ENCODE results near the gene MID1.

Gene MID1

GRCh38 chrX:10483191-10483831 is 137.1 kb downstream of the MID1 start:
- no peak for DNase-seq

- DNase-seq = no peak
Observed at GRCh38 chrX:10482708-10483107, 137.7 kb downstream of the MID1 start.

GRCh38 chrX:10482261-10482660 is 138.1 kb downstream of the MID1 start:
- DNase-seq = peak; percentile 29

DNA sequence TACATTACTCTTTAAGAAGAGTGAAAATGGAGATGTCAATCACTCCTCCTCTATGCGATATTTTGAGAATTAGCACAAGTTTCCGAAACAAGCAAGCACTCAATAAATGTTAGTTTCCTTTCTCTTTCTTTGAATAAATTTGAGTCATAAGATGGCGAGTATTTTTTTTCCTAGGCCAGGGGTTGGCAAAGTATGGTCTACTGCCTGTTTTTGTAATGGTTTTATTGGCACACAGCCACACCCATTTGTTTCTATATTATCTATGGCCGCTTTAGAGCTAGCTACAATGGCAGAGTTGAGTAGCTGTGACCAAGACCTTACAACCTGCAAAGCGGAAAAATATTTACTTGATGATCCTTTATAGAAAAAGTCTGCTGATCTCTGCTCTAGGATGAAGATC is 139.5 kb downstream of the MID1 start:
- no peak for DNase-seq

DNA sequence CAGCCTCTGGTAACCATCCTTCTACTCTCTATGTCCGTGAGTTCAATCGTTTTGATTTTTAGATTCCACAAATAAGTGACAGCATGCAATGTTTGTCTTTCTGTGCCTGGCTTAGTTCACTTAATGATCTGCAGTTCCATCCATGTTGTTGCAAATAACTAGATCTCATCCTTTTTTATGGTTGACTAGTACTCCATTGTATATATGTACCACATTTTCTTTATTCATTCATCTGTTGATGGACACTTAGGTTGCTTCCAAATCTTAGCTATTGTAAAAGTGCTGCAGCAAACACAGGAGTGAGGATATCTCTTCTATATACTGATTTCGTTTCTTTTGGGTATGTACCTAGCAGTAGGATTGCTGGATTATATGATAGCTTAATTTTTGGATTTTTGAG is 140.9 kb downstream of the MID1 start:
- DNase-seq = no peak

DNA sequence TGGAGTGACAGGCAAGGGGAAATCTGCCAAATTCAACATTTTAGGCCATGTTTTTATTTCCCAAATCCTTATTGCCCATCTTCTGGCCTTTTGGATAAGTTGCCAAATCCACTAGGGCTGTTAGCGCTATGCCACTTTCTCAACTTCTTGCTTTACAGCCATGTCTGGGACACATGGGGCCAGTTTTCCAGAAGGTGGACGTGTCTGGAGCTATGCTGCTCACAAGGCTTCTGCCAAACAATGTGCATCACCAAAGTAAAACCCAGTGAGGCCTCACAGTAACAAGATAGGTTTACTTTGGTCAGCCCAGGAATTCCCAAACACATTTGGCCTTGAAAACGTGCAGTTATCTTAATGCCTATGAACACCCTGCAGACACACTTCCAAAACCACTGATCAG is 142.9 kb downstream of the MID1 start:
- DNase-seq = no peak

DNA sequence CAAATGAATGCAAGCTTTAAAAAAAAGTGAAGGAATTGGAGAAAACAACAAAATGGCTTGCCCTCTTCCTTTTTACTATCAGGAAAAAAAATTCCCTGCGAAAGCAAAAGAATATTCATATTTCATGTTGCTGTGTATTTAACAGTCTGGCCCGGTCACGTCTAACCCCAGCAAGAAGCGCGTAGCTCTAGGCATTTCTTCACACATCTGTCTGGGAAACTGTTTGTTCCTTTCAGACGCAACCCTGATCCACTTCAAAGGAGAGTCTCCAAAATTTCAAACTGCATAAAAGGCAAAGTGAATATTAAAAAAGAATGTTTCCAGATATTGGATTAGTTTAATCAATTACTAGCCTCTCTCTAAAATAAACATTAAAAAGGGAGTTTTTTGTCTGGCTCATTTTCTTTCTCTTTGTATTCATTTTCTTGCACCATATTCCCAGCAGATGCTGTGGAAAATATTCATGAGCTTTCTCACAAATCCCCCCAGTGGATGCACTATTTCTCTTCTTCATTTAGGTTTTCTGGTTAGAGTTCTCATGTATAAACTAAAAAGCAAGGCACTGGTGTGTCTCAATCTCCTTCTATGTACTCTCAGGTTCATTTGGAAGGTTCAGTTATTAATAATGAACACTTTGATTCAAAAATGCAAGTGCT is 145.3 kb downstream of the MID1 start:
- DNase-seq = no peak

DNA sequence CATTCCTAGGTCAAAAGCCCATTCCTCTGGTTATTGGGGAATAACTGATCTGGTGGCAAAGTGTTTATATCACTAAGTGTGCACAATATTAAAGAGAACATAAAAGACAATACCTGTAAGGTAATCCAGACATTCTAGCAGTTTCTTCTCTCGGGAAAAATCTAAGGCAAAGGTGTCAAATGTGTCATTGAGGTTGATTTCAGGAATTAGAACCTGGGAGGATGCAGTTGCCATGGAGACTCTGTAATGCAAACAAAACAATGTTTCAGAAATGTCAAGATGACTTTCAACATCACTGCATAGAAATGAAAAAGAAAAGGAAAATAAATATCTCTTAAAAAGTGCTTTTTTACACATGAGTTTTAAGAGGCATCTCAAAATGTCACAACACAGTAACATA is 145.9 kb downstream of the MID1 start:
- DNase-seq = no peak

DNA sequence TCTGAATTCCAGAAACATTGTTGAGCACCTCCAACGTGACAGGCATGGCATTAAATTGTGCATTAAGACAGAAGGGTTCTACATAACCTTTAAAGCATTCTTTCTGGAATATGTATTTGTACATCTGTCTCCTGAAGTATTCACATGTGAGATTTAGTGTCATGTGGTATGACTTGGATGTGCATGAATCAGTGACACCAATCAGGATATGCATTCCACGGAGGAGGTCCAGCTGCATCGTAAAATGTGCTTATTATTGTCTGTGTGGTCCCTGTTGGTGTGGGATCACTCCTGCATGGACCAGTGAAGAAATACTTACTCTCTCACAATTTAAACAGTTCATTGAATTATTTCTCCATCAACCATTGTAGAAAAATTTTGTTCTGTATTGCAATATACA is 149.0 kb downstream of the MID1 start:
- DNase-seq = no peak

GRCh38 chrX:10470009-10470408 is 150.4 kb downstream of the MID1 start:
- DNase-seq = no peak

GRCh38 chrX:10467793-10468192 is 152.6 kb downstream of the MID1 start:
- DNase-seq = no peak

- no peak for DNase-seq
Observed at GRCh38 chrX:10465254-10465653, 155.1 kb downstream of the MID1 start.

DNA sequence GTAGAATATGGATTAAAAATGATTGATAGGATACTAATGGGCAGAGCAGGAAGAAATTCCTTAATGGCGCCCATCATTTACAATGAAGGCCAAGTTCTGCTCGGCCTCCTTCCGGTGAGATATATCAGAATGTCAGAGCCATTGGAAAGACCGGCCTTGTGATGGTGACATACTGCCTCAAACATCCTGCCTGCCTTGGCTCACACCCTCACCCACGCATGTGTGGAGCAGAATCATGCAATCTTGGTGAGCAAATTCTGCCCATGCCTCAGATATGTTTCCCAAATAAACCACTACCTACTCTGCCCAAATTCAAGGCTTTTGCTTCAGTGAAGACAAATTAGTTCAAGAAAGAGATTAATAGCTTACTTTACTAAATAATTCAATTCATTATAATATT is 163.3 kb downstream of the MID1 start:
- no peak for DNase-seq

GRCh38 chrX:10453945-10454344 is 166.4 kb downstream of the MID1 start:
- no peak for DNase-seq

- no peak for DNase-seq
Observed at GRCh38 chrX:10450959-10451355, 169.4 kb downstream of the MID1 start.

GRCh38 chrX:10450229-10450958 is 170.0 kb downstream of the MID1 start:
- no peak for DNase-seq

GRCh38 chrX:10447564-10448214 is 172.7 kb downstream of the MID1 start:
- DNase-seq = no peak

DNA sequence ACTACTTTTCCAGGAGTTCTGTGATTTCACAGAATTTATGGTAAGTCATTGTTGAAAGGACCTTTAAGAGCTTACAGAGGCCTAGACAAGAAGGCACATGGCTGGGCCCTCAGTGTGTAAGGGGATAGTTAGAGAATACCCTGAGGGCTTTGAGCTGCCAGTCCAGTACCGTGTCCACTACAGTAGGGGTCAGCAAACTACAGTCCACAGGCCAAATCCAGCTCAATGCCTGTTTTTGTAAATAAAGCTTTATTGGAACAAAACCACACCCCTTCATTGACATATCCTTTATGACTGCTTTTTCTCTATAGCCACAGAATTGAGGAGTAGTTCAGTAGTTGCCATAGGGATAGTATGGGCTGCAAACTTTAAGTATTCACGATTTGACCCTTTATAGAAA is 176.2 kb downstream of the MID1 start:
- no peak for DNase-seq

GRCh38 chrX:10441464-10441863 is 178.9 kb downstream of the MID1 start:
- DNase-seq = no peak

GRCh38 chrX:10433296-10433965 is 187.0 kb downstream of the MID1 start:
- DNase-seq = no peak

DNA sequence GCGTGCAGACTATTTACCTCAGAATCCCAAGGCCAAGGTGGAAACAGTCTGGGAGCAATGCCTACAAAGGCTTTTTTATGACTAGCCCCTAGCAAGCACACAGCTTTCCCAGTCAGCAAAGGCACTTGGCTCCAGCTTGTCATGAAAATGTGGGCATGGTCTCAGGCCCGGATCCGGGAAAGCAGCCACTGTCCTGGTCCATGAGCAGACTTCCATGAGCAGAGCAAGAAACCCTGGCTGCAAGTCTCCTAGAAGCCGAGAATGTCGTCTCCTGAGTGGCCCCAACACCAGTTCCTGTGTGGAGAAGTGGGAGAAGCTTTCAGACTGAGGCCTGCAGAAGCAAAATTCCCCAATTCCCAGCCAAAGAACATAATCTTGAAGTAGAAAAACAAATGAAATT is 190.5 kb downstream of the MID1 start:
- no peak for DNase-seq

GRCh38 chrX:10427249-10427648 is 193.1 kb downstream of the MID1 start:
- no peak for DNase-seq

- DNase-seq = no peak
Observed at GRCh38 chrX:10423716-10424115, 196.7 kb downstream of the MID1 start.
